ENCODE data around the gene RICTOR.

- no peak for TF ChIP-seq CTCF (conservative IDR thresholded peaks at IDR 0.05 in 1 of 2, IDR thresholded peaks at IDR 0.05 in 1 of 2; ENCODE audit: low read depth in 1 of 2, low read length in 2 of 2)
- no peak for TF ChIP-seq EZH2 (IDR thresholded peaks at IDR 0.05; ENCODE audit: low read length, missing control alignments)
These were observed 26.7 kb upstream of the RICTOR start for GRCh38 chr5:39100851-39101396.
